GM23338 (cell line): ENCODE results near the gene GET3. TPM values are rescaled to one million over a fixed set of nuclear protein-coding genes. Genes with fewer than 3 reads are reported as not detected.

Experiments used
- ATAC-seq: fragments of 200-7000 bp; cut with Tn5 transposase; 3 replicates; pipeline ENCODE4 v1.9.1; 2020
- DNase-seq: peaks from one replicate; pipeline ENCODE4 v3.0.0-alpha.2; 2015; ENCODE audit warnings: low spot score
- H2AFZ ChIP-seq: fragments of 200-600 bp; sonication (generic); 2 replicates; pipeline ENCODE4 v1.8.0; 2016; ENCODE audit warnings: antibody characterized with exemption, mild to moderate bottlenecking, moderate library complexity
- H3F3A ChIP-seq: fragments of 200-600 bp; sonication (generic); replicated peaks from 2 replicates; pipeline ENCODE4 v1.8.0; 2017; ENCODE audit warnings: antibody characterized with exemption, mixed run types, low read depth
- H3K27ac ChIP-seq: fragments of 200-600 bp; sonication (generic); 2 replicates; pipeline ENCODE4 v1.6.1; 2016; ENCODE audit warnings: low read depth
- H3K27me3 ChIP-seq: fragments of 200-600 bp; sonication (generic); 2 replicates; pipeline ENCODE4 v1.8.0; 2016; ENCODE audit warnings: mild to moderate bottlenecking, mixed run types, moderate library complexity; ENCODE audit not compliant: insufficient read depth
- H3K36me3 ChIP-seq: fragments of 200-600 bp; sonication (generic); 2 replicates; pipeline ENCODE4 v1.8.0; 2016; ENCODE audit warnings: mild to moderate bottlenecking; ENCODE audit not compliant: insufficient read depth
- H3K4me1 ChIP-seq: fragments of 200-600 bp; sonication (generic); 2 replicates; pipeline ENCODE4 v1.8.0; 2016; ENCODE audit warnings: mild to moderate bottlenecking, moderate library complexity; ENCODE audit not compliant: insufficient read depth
- H3K4me2 ChIP-seq: fragments of 200-600 bp; sonication (generic); 2 replicates; pipeline ENCODE4 v1.7.1; 2017; ENCODE audit warnings: mixed run types
- H3K4me3 ChIP-seq: fragments of 200-600 bp; sonication (generic); 2 replicates; pipeline ENCODE4 v1.6.1; 2016; ENCODE audit warnings: mixed run types
- H3K79me2 ChIP-seq: fragments of 200-600 bp; sonication (generic); replicated peaks from 2 replicates; pipeline ENCODE4 v1.8.0; 2017; ENCODE audit warnings: mild to moderate bottlenecking; ENCODE audit not compliant: insufficient read depth
- H3K9me2 ChIP-seq: fragments of 200-600 bp; sonication (generic); 2 replicates; pipeline ENCODE4 v1.8.0; 2017; ENCODE audit not compliant: insufficient read depth
- H4K20me1 ChIP-seq: fragments of 200-600 bp; sonication (generic); replicated peaks from 2 replicates; pipeline ENCODE4 v1.8.0; 2017; ENCODE audit warnings: mild to moderate bottlenecking; ENCODE audit not compliant: insufficient read depth
- H3K27ac Mint-ChIP-seq: 2 replicates; pipeline ENCODE4 v1.8.0; 2020; ENCODE audit warnings: inconsistent platforms, mild to moderate bottlenecking, moderate library complexity, mixed read lengths
- H3K27me3 Mint-ChIP-seq: 3 replicates; pipeline ENCODE4 v1.8.0; 2022; ENCODE audit warnings: low read depth, mild to moderate bottlenecking, moderate library complexity, mixed read lengths, inconsistent platforms; ENCODE audit not compliant: insufficient read depth, poor library complexity
- H3K36me3 Mint-ChIP-seq: 3 replicates; pipeline ENCODE4 v1.8.0; 2021; ENCODE audit warnings: low read depth, mild to moderate bottlenecking, inconsistent platforms, moderate library complexity, mixed read lengths
- H3K4me1 Mint-ChIP-seq: 3 replicates; pipeline ENCODE4 v1.8.0; 2020; ENCODE audit warnings: mild to moderate bottlenecking, inconsistent platforms, mixed read lengths
- H3K4me3 Mint-ChIP-seq: 3 replicates; pipeline ENCODE4 v1.8.0; 2021; ENCODE audit warnings: moderate library complexity, mild to moderate bottlenecking, inconsistent platforms, mixed read lengths
- H3K9me3 Mint-ChIP-seq: 3 replicates; pipeline ENCODE4 v1.8.0; 2020; ENCODE audit warnings: moderate library complexity, mild to moderate bottlenecking, inconsistent platforms, mixed read lengths
- EZH2phosphoT487 ChIP-seq: fragments of 200-600 bp; sonication (generic); IDR thresholded peaks from one replicate; pipeline ENCODE4 v1.8.1; 2018; ENCODE audit warnings: antibody characterized with exemption; ENCODE audit not compliant: unreplicated experiment
- NANOG ChIP-seq: IDR thresholded peaks from 2 replicates; pipeline ENCODE4 v1.6.1; 2016; ENCODE audit warnings: antibody characterized with exemption, borderline replicate concordance
- ZNF462 ChIP-seq: fragments of 250-450 bp; sonication (Bioruptor Pico); IDR thresholded peaks from 2 replicates; pipeline ENCODE4 v1.5.0; 2020; ENCODE audit warnings: mild to moderate bottlenecking, moderate library complexity
- polyA plus RNA-seq: library from polyadenylated mRNA; unstranded; fragments of >200 nt; fragmentation: Nextera tagmentation; extraction: Ambion mirVana; gene quantifications from 2 replicates; pipeline ENCODE4 v1.2.1, GENCODE V29; 2016
- total RNA-seq: library from RNA; depleted of rRNA; stranded (reverse); fragments of >200 nt; shearing (Covaris generic); gene quantifications from 2 replicates; pipeline ENCODE4 v1.2.3, GENCODE V29; 2014

The GET3 gene
- total and polyA plus RNA-seq, 2 experiments from 2014 or later, result 90.4 to 109 TPM

- Histone ChIP-seq H3K36me3 (peaks cover 3% of the 10 kb centered on the region; the same call in 1 of the 2 replicates), H2AFZ (peak overlapping the region; percentile 43; the same call in 1 of the 2 replicates)
- ATAC-seq, result no peak
Measured at GRCh38 chr19:12794196-12794941, 57.1 kb downstream of the GET3 start.

More at GRCh38 chr19:12794196-12794941, 57.1 kb downstream of the GET3 start:
- Mint-ChIP-seq H3K4me1 (peaks cover 24% of the 10 kb centered on the region), H3K27me3 (peaks cover 38% of the 10 kb centered on the region), H3K9me3 (peaks cover 3% of the 10 kb centered on the region; the same call in 2 of the 3 replicates), H3K27ac (peak overlapping the region; percentile 80; the same call in 1 of the 2 replicates), H3K36me3 (peaks cover 32% of the 10 kb centered on the region), H3K4me3 (peak overlapping the region; percentile 72)
- Histone ChIP-seq H3K79me2 (no peaks in the 10 kb centered on the region), H3K9me2 (no peaks in the 10 kb centered on the region), H3K4me3 (peak overlapping the region; percentile 83), H3K4me2 (peak overlapping the region; percentile 96), H3K4me1 (peaks cover 27% of the 10 kb centered on the region), H3K27ac (0 out of 2 replicates have a peak overlapping the region, but pooled peaks have one; percentile 78), H4K20me1 (no peaks in the 10 kb centered on the region), H3F3A (peaks cover 25% of the 10 kb centered on the region), H3K27me3 (peaks cover 27% of the 10 kb centered on the region)
- no peak for TF ChIP-seq EZH2phosphoT487
- TF ChIP-seq NANOG, result no peak
- no peak for TF ChIP-seq ZNF462 (CRISPR knock-in tag)
- DNase-seq, result no peak
